ENCODE data around the gene MRPS22.

DNA sequence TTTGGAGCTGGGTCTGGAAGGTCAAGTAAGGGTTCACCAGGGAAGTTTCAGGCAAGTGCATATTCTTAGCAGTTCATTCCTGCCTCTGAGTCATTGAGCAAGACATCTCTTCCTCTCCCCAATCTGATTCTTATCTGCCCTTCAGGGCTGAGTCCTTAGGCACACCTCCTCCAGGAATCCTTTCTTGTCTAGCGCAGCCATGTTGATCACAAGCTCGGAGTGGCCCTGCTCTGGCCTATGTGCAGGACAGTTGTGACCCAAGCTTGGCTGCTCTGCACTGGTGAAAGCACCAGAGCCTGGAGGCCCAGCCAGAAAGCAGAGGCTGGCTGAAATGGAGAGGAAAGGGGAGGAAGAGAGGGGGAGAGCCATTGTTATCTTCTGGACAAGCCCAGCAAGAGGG is 30.9 kb upstream of the MRPS22 start:
- TF ChIP-seq CTCF (IDR thresholded peaks at IDR 0.05; ENCODE audit: low read depth, low read length, poor library complexity, severe bottlenecking): no peak
- TF ChIP-seq EZH2phosphoT487 (IDR thresholded peaks at IDR 0.05; ENCODE audit: borderline replicate concordance, low read length): no peak
